B cell (primary cell): ENCODE results near the gene SHISA8. TPM values are rescaled to one million over a fixed set of nuclear protein-coding genes. Genes with fewer than 3 reads are reported as not detected.
A peak's percentile ranks its signal among the peaks of the same experiment; 100 is the strongest.

Source experiments
- ATAC-seq: fragments of 200-7000 bp; cut with Tn5 transposase; one replicate; pipeline ENCODE4 v1.10.0; 2021; ENCODE audit warnings: low read depth, mild to moderate bottlenecking, moderate number of reproducible peaks, moderate library complexity
- CTCF ChIA-PET: fragments of 350-600 bp; sonication (Branson Sonifier 250); formaldehyde crosslinking; loops from one replicate; lab custom pipeline; 2021; ENCODE audit warnings: antibody characterized with exemption, inconsistent platforms; lab: Charles Lee
- POLR2A ChIA-PET: fragments of 350-600 bp; sonication (Branson Sonifier 250); formaldehyde crosslinking; loops from one replicate; lab custom pipeline; 2021; ENCODE audit warnings: antibody characterized with exemption; lab: Charles Lee
- DNase-seq: peaks from one replicate; pipeline ENCODE4 v3.0.0; 2013
- H2AFZ ChIP-seq: 2 replicates; pipeline ENCODE4 v1.6.1; 2012; ENCODE audit warnings: mild to moderate bottlenecking, low read depth, low read length; ENCODE audit not compliant: insufficient read depth, poor library complexity, severe bottlenecking
- H3K27ac ChIP-seq, 2 donors: 1 replicate in 1 of 2; 2 replicates in 1 of 2; pipeline ENCODE4 v1.5.1; 2012 to 2013; ENCODE audit warnings: low read length in 2 of 2, mild to moderate bottlenecking in 2 of 2, moderate library complexity in 1 of 2
- H3K27me3 ChIP-seq, 4 experiments: fragments of 200-600 bp in 1 of 4; sonication (generic) in 1 of 4; replicated peaks in 1 of 4; 1 replicate in 2 of 4; 2 replicates in 2 of 4; pipeline versions ENCODE4 v1.6.1 to v1.7.0; 2013 to 2016; ENCODE audit warnings: low read length in 3 of 4, mild to moderate bottlenecking in 2 of 4, mixed read lengths in 1 of 4, moderate library complexity in 1 of 4; ENCODE audit not compliant: insufficient read depth in 4 of 4, control insufficient read depth in 3 of 4; ENCODE audit errors: control extremely low read depth in 1 of 4
- H3K36me3 ChIP-seq, 2 experiments: replicated peaks in 1 of 2; 1 replicate in 1 of 2; 2 replicates in 1 of 2; pipeline versions ENCODE4 v1.6.1 to v1.7.1; 2013; ENCODE audit warnings: low read length in 1 of 2; ENCODE audit not compliant: insufficient read depth in 2 of 2, control insufficient read depth in 1 of 2; ENCODE audit errors: control extremely low read depth in 1 of 2, extremely low read depth in 1 of 2
- H3K4me1 ChIP-seq, 2 donors: fragments of 200-600 bp in 1 of 2; sonication (generic) in 1 of 2; 1 replicate in 1 of 2; 2 replicates in 1 of 2; pipeline versions ENCODE4 v1.5.1 to v1.6.1; 2013 to 2017; ENCODE audit warnings: low read length in 2 of 2; ENCODE audit not compliant: control insufficient read depth in 2 of 2, insufficient read depth in 2 of 2
- H3K4me2 ChIP-seq: replicated peaks from 2 replicates; pipeline ENCODE3; 2012; ENCODE audit warnings: mild to moderate bottlenecking, low read depth, low read length; ENCODE audit not compliant: poor library complexity, severe bottlenecking
- H3K4me3 ChIP-seq, 5 experiments: fragments of 200-600 bp in 1 of 5; sonication (generic) in 1 of 5; 1 replicate in 3 of 5; 2 replicates in 2 of 5; pipeline versions ENCODE4 v1.5.1 to v1.7.0; 2011 to 2016; ENCODE audit warnings: low read length in 4 of 5, mild to moderate bottlenecking in 4 of 5, low read depth in 2 of 5, control low read depth in 1 of 5, moderate library complexity in 1 of 5; ENCODE audit not compliant: insufficient read depth in 1 of 5; ENCODE audit errors: control extremely low read depth in 1 of 5, extremely low read depth in 1 of 5
- H3K79me2 ChIP-seq: fragments of 200-600 bp; sonication (generic); one replicate; pipeline ENCODE4 v1.6.0; 2016; ENCODE audit warnings: low read length; ENCODE audit not compliant: control insufficient read depth, insufficient read depth
- H3K9ac ChIP-seq: fragments of 200-600 bp; sonication (generic); 2 replicates; pipeline ENCODE4 v1.6.1; 2017; ENCODE audit warnings: mild to moderate bottlenecking, low read length, moderate library complexity
- H3K9me3 ChIP-seq, 3 donors: one replicate each; pipeline versions ENCODE4 v1.6.1 to v1.7.1; 2013; ENCODE audit warnings: low read length in 2 of 3; ENCODE audit not compliant: control insufficient read depth in 2 of 3, insufficient read depth in 1 of 3; ENCODE audit errors: control extremely low read depth in 1 of 3
- H4K20me1 ChIP-seq: 2 replicates; pipeline ENCODE4 v1.6.0; 2012; ENCODE audit warnings: mild to moderate bottlenecking, low read length; ENCODE audit not compliant: insufficient read depth, control insufficient read depth, poor library complexity, severe bottlenecking
- H3K27ac Mint-ChIP-seq: one replicate; pipeline ENCODE4 v1.8.0; 2021; ENCODE audit warnings: mixed read lengths
- H3K27me3 Mint-ChIP-seq: one replicate; pipeline ENCODE4 v1.8.0; 2021; ENCODE audit warnings: mixed read lengths
- H3K4me1 Mint-ChIP-seq: one replicate; pipeline ENCODE4 v1.8.0; 2021; ENCODE audit warnings: mixed read lengths
- H3K4me3 Mint-ChIP-seq: one replicate; pipeline ENCODE4 v1.8.0; 2021; ENCODE audit warnings: mixed read lengths
- H3K9me3 Mint-ChIP-seq: one replicate; pipeline ENCODE4 v1.8.0; 2022; ENCODE audit warnings: mixed read lengths; ENCODE audit not compliant: insufficient read depth
- CTCF ChIP-seq: fragments of 200-600 bp; IDR thresholded peaks from one replicate; pipeline ENCODE4 v1.8.0; 2022; ENCODE audit warnings: antibody characterized with exemption, mild to moderate bottlenecking
- EZH2 ChIP-seq: IDR thresholded peaks from 2 replicates; pipeline ENCODE4 v1.6.1; 2012; ENCODE audit warnings: borderline replicate concordance, low read depth, mild to moderate bottlenecking, moderate library complexity, low read length; ENCODE audit not compliant: insufficient read depth, poor library complexity, severe bottlenecking
- WGBS: methylation state at CpG from one replicate; pipeline ENCODE4 v1.1.5; 2013; ENCODE audit warnings: missing lambda C conversion rate; ENCODE audit not compliant: insufficient coverage; 5-methylcytosine and 5-hydroxymethylcytosine counted together
- intact Hi-C: fragments of 100-400 bp; cut with micrococcal nuclease; formaldehyde crosslinking; loops from one replicate; pipeline ENCODE4 v1.10.0; 2022
- polyA plus RNA-seq: library from polyadenylated mRNA; depleted of rRNA; stranded (reverse); fragments of >200 nt; gene quantifications from 2 replicates; pipeline ENCODE4 v1.2.3, GENCODE V29; 2012
- total RNA-seq, 2 donors: library from RNA; stranded (reverse); fragments of 120-200 nt in 1 of 2; gene quantifications; 1 replicate in 1 of 2; 2 replicates in 1 of 2; pipeline versions ENCODE4 v1.2.3 to v1.2.4, GENCODE V29; 2013 to 2022

SHISA8 gene
- total and polyA plus RNA-seq, 2 donors (not counting 1 experiment from before 2014, with no cell fraction given) = 22.4 to 46.5 TPM

- H3K4me1 Mint-ChIP-seq = peaks cover 23% of the 10 kb centered on the region
- Histone ChIP-seq H4K20me1 (peaks cover 13% of the 10 kb centered on the region), H3K36me3 (peaks cover 0 to 64% of the 10 kb centered on the region in 2 experiments), H3K9me3 (no peaks in the 10 kb centered on the region), H2AFZ (no peak overlapping the region), H3K9ac (no peak overlapping the region), H3K79me2 (no peaks in the 10 kb centered on the region), H3K4me2 (no peak overlapping the region), H3K27me3 (peaks cover 0 to 8% (median 2%) of the 10 kb centered on the region in 4 experiments), H3K4me1 (peaks cover 19 to 22% of the 10 kb centered on the region in 2 donors), H3K27ac (no peak overlapping the region), H3K4me3 (no peak overlapping the region)
- POLR2A ChIA-PET = interaction anchor here (1.1 to 1.4 kb wide), 2 partner anchors 15 to 42 kb away, joined by 3 read pairs; partner anchors contain the start of gene CENPM
- 93% methylated on average over 18 of the region's 24 CpGs for WGBS
- H3K9me3 Mint-ChIP-seq = no peaks in the 10 kb centered on the region
- DNase-seq (no peak), ATAC-seq (no peak)
- CTCF ChIA-PET = interaction anchor here (4.2 kb wide), 1 partner anchor 36 kb away, joined by 16 read pairs; no protein-coding TSS in a partner anchor
- TF ChIP-seq EZH2 = no peak
- H3K4me3 Mint-ChIP-seq = no peak overlapping the region
- H3K27me3 Mint-ChIP-seq = no peaks in the 10 kb centered on the region
- peak overlapping the region; percentile 68 for H3K27ac Mint-ChIP-seq
- intact Hi-C loops = loop anchor here (5.0 kb wide), 1 partner anchor 38 kb away; no protein-coding TSS in a partner anchor
These were observed 10.1 kb downstream of the SHISA8 start for GRCh38 chr22:41904450-41905410.

GRCh38 chr22:41902932-41903421, 11.9 kb downstream of the SHISA8 start:
- Histone ChIP-seq H3K9ac (no peak overlapping the region), H3K27ac (no peak overlapping the region), H3K9me3 (no peaks in the 10 kb centered on the region), H3K79me2 (no peaks in the 10 kb centered on the region), H3K4me2 (no peak overlapping the region), H3K4me1 (peaks cover 2 to 4% of the 10 kb centered on the region in 2 donors), H2AFZ (no peak overlapping the region), H3K27me3 (no peaks in the 10 kb centered on the region), H3K4me3 (no peak overlapping the region), H3K36me3 (peaks cover 0 to 81% of the 10 kb centered on the region in 2 experiments), H4K20me1 (peaks cover 9% of the 10 kb centered on the region)
- peaks cover 6% of the 10 kb centered on the region for H3K4me1 Mint-ChIP-seq
- ChIA-PET CTCF (interaction anchor here (1.1 kb wide), 1 partner anchor 38 kb away, joined by 4 read pairs; no protein-coding TSS in a partner anchor), POLR2A (interaction anchor here (1.0 kb wide), 1 partner anchor 11 kb away, joined by 3 read pairs; no protein-coding TSS in a partner anchor)
- H3K27ac Mint-ChIP-seq = peak overlapping the region; percentile 10
- 95% methylated on average over 15 of the region's 15 CpGs for WGBS
- no peak for ATAC-seq
- H3K4me3 Mint-ChIP-seq = no peak overlapping the region
- no peak for DNase-seq
- intact Hi-C loops = no loop called here
- TF ChIP-seq EZH2 = no peak
- no peak for TF ChIP-seq CTCF
- H3K9me3 Mint-ChIP-seq = no peaks in the 10 kb centered on the region
- no peaks in the 10 kb centered on the region for H3K27me3 Mint-ChIP-seq
